ENCODE results near the gene NOL4L. TPM values are rescaled to one million over a fixed set of nuclear protein-coding genes. Genes with fewer than 3 reads are reported as not detected.

NOL4L gene
- total RNA-seq, 1 experiment from 2014 or later = 31.7 TPM

DNA sequence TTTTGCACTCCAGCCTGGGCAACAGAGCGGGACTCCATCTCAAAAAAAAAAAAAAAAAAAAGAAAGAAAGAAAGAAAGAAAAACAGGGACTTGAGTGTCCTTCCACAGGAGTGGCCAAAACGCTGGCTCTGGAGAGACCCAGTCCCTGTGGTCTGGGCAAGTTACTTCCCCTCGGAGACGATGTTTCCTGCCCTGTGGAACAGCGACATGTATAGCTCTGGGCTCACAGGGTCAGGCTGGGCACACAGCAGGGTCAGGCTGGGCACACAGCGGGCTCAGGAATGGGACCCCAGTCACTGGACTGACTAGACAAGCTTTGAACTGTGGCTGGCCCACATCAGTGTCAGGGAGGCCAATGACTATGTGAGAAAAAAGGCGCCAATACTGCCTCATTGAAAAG is 116.3 kb downstream of the NOL4L start:
- Histone ChIP-seq H3K4ac (ENCODE audit: low read depth, low read length) (no peak overlapping the region), H2BK15ac (ENCODE audit: low read depth, low read length) (no peak overlapping the region), H2BK120ac (ENCODE audit: low read depth, low read length, poor library complexity, severe bottlenecking) (no peak overlapping the region), H3K4me2 (ENCODE audit: insufficient read depth, insufficient read length, low read length) (no peak overlapping the region), H3K56ac (ENCODE audit: insufficient read length, low read depth, low read length) (no peak overlapping the region), H3K23me2 (ENCODE audit: insufficient read length, low read depth, low read length, poor library complexity, severe bottlenecking) (no peaks in the 10 kb centered on the region), H3K23ac (ENCODE audit: insufficient read length, low read depth, low read length) (no peak overlapping the region), H3K79me1 (ENCODE audit: insufficient read depth, low read depth, low read length, poor library complexity, severe bottlenecking) (no peaks in the 10 kb centered on the region), H3K79me2 (ENCODE audit: insufficient read depth, low read length) (no peaks in the 10 kb centered on the region), H3K14ac (ENCODE audit: insufficient read depth, low read length) (no peak overlapping the region), H2BK20ac (ENCODE audit: low read depth, low read length, poor library complexity, severe bottlenecking) (no peak overlapping the region), H2AK5ac (ENCODE audit: insufficient read length, low read length) (no peak overlapping the region), H4K5ac (ENCODE audit: insufficient read length, low read depth, low read length) (no peak overlapping the region), H3K9ac (ENCODE audit: extremely low read depth, insufficient read length, low read length) (no peak overlapping the region), H4K91ac (ENCODE audit: insufficient read length, low read depth, low read length) (no peak overlapping the region), H3K18ac (ENCODE audit: insufficient read length, low read depth, low read length) (no peak overlapping the region), H3K27ac (ENCODE audit: insufficient read length, low read depth, low read length) (no peak overlapping the region), H3K9me3 (ENCODE audit: control insufficient read depth, low read depth, low read length) (no peaks in the 10 kb centered on the region), H3K27me3 (ENCODE audit: insufficient read depth, low read length) (no peaks in the 10 kb centered on the region), H3K4me1 (ENCODE audit: insufficient read depth, low read length) (no peaks in the 10 kb centered on the region), H4K8ac (replicated peaks; ENCODE audit: insufficient read length, low read depth, low read length) (no peak overlapping the region), H2BK12ac (ENCODE audit: insufficient read length, low read depth, low read length) (no peak overlapping the region), H2AFZ (ENCODE audit: low read length) (no peak overlapping the region), H3T11ph (ENCODE audit: low read length) (no peak overlapping the region), H4K20me1 (ENCODE audit: control insufficient read depth, insufficient read depth, insufficient read length) (peaks cover 4% of the 10 kb centered on the region), H2BK5ac (ENCODE audit: insufficient read length, low read length) (no peak overlapping the region)
- Mint-ChIP-seq H3K27ac (peak overlapping the region in 1 of 3 experiments; percentile 87; a peak in 2 of 7 replicates), H3K36me3 (ENCODE audit: insufficient read depth in 1 of 3, low read depth in 3 of 3) (peaks cover 2 to 27% (median 18%) of the 10 kb centered on the region in 3 experiments; a peak in 4 of 7 replicates), H3K9me3 (no peaks in the 10 kb centered on the region), H3K4me3 (no peak overlapping the region), H3K4me1 (peaks cover 29 to 31% of the 10 kb centered on the region in 2 experiments), H3K27me3 (ENCODE audit: low read depth) (no peaks in the 10 kb centered on the region)
- DNase-seq = no peak
- WGBS (ENCODE audit: extremely low coverage, insufficient read length, low lambda C conversion rate) = no CpG with 5 or more reads among the region's 7 CpGs
- TF ChIP-seq, protein P1, sequence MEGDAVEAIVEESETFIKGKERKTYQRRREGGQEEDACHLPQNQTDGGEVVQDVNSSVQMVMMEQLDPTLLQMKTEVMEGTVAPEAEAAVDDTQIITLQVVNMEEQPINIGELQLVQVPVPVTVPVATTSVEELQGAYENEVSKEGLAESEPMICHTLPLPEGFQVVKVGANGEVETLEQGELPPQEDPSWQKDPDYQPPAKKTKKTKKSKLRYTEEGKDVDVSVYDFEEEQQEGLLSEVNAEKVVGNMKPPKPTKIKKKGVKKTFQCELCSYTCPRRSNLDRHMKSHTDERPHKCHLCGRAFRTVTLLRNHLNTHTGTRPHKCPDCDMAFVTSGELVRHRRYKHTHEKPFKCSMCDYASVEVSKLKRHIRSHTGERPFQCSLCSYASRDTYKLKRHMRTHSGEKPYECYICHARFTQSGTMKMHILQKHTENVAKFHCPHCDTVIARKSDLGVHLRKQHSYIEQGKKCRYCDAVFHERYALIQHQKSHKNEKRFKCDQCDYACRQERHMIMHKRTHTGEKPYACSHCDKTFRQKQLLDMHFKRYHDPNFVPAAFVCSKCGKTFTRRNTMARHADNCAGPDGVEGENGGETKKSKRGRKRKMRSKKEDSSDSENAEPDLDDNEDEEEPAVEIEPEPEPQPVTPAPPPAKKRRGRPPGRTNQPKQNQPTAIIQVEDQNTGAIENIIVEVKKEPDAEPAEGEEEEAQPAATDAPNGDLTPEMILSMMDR (conservative IDR thresholded peaks at IDR 0.05) = no peak
